SU-DHL-6 (cell line): ENCODE results near the gene POU2F3.

ENCODE experiments used
- EZH2phosphoT487 ChIP-seq: fragments of 200-600 bp; sonication (generic), shearing (Covaris generic); conservative IDR thresholded peaks from 2 replicates; pipeline ENCODE4 v1.6.1; 2018; ENCODE audit warnings: mild to moderate bottlenecking, antibody characterized with exemption, low read length, moderate library complexity, mixed read lengths
- TF ChIP-seq, protein P1 (sequence below): fragments of 200-600 bp; sonication (generic); IDR thresholded peaks from one replicate; pipeline ENCODE4 v1.5.1; 2017; ENCODE audit warnings: antibody characterized with exemption, mild to moderate bottlenecking, low read length, moderate library complexity; ENCODE audit not compliant: insufficient read depth, poor library complexity, severe bottlenecking

DNA sequence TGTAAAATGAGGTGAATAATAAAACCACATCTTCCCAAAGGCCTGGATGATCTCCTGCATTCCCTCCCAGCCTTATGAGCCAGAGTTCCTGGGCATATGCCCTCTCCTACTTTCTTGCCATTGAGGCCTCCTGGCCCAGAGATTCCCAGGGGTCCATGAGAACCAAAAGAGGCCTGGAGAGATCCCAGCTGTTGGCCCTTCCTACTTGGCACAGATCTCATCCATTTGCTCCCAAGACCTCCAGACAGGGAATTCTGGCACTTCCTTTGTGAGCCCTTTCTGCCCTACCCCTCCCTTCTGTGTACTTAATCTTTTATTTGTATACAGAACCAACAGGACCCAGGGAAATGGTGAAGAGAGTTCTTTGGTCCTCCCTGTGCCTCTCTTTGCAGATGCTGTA, 21.4 kb downstream of the POU2F3 start:
- TF ChIP-seq, protein P1, sequence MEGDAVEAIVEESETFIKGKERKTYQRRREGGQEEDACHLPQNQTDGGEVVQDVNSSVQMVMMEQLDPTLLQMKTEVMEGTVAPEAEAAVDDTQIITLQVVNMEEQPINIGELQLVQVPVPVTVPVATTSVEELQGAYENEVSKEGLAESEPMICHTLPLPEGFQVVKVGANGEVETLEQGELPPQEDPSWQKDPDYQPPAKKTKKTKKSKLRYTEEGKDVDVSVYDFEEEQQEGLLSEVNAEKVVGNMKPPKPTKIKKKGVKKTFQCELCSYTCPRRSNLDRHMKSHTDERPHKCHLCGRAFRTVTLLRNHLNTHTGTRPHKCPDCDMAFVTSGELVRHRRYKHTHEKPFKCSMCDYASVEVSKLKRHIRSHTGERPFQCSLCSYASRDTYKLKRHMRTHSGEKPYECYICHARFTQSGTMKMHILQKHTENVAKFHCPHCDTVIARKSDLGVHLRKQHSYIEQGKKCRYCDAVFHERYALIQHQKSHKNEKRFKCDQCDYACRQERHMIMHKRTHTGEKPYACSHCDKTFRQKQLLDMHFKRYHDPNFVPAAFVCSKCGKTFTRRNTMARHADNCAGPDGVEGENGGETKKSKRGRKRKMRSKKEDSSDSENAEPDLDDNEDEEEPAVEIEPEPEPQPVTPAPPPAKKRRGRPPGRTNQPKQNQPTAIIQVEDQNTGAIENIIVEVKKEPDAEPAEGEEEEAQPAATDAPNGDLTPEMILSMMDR, result no peak
- TF ChIP-seq EZH2phosphoT487, result no peak
